Superior temporal gyrus (tissue), 1 donor: ENCODE data around the gene PKHD1.

ENCODE experiments used
- DNase-seq: peaks from one replicate; pipeline ENCODE4 v3.0.0-alpha.2; 2016; ENCODE audit errors: extremely low spot score

Gene PKHD1

GRCh38 chr6:51812231-51812630 is 275.2 kb downstream of the PKHD1 start:
- no peak for DNase-seq

GRCh38 chr6:51805517-51805916 is 281.9 kb downstream of the PKHD1 start:
- DNase-seq = no peak

GRCh38 chr6:51800603-51801002 is 286.8 kb downstream of the PKHD1 start:
- no peak for DNase-seq

- DNase-seq = no peak
Measured at GRCh38 chr6:51793393-51793792, 294.0 kb downstream of the PKHD1 start.

- DNase-seq = no peak
Measured at GRCh38 chr6:51792273-51793030, 295.0 kb downstream of the PKHD1 start.

GRCh38 chr6:51790946-51791345 is 296.5 kb downstream of the PKHD1 start:
- DNase-seq = no peak

GRCh38 chr6:51788121-51788520 is 299.3 kb downstream of the PKHD1 start:
- no peak for DNase-seq

GRCh38 chr6:51778666-51779065 is 308.7 kb downstream of the PKHD1 start:
- no peak for DNase-seq

GRCh38 chr6:51777618-51778017 is 309.8 kb downstream of the PKHD1 start:
- DNase-seq = no peak

GRCh38 chr6:51775942-51776860 is 311.2 kb downstream of the PKHD1 start:
- DNase-seq = no peak

- no peak for DNase-seq
Measured at GRCh38 chr6:51768087-51768486, 319.3 kb downstream of the PKHD1 start.

- no peak for DNase-seq
Measured at GRCh38 chr6:51765230-51765629, 322.2 kb downstream of the PKHD1 start.

- no peak for DNase-seq
Measured at GRCh38 chr6:51753635-51754034, 333.8 kb downstream of the PKHD1 start.

- DNase-seq = no peak
Measured at GRCh38 chr6:51743999-51744398, 343.4 kb downstream of the PKHD1 start.

GRCh38 chr6:51740658-51741057 is 346.8 kb downstream of the PKHD1 start:
- DNase-seq = no peak

- DNase-seq = no peak
Measured at GRCh38 chr6:51738614-51739013, 348.8 kb downstream of the PKHD1 start.

- no peak for DNase-seq
Measured at GRCh38 chr6:51737580-51738360, 349.6 kb downstream of the PKHD1 start.

GRCh38 chr6:51725155-51725554 is 362.3 kb downstream of the PKHD1 start:
- DNase-seq = no peak

GRCh38 chr6:51720327-51720726 is 367.1 kb downstream of the PKHD1 start:
- DNase-seq = no peak

GRCh38 chr6:51719297-51719696 is 368.1 kb downstream of the PKHD1 start:
- no peak for DNase-seq

GRCh38 chr6:51718533-51718932 is 368.9 kb downstream of the PKHD1 start:
- no peak for DNase-seq

- DNase-seq = no peak
Measured at GRCh38 chr6:51717477-51717876, 369.9 kb downstream of the PKHD1 start.
